22Rv1 (cell line): Measurements from ENCODE around the gene MPZL1.

Source experiments
- CTCF ChIP-seq: fragments of 450-650 bp; IDR thresholded peaks from 2 replicates; pipeline ENCODE4 v1.5.1; 2017; ENCODE audit warnings: mild to moderate bottlenecking
- ZFX ChIP-seq: fragments of 450-650 bp; IDR thresholded peaks from 2 replicates; pipeline ENCODE4 v1.6.1; 2017; ENCODE audit warnings: antibody characterized with exemption, borderline replicate concordance

GRCh38 chr1:167766538-167766937 is 44.8 kb downstream of the MPZL1 start:
- TF ChIP-seq CTCF, result no peak
- no peak for TF ChIP-seq ZFX
